ENCODE data around the gene ZNF106. TPM values are rescaled to one million over a fixed set of nuclear protein-coding genes. Genes with fewer than 3 reads are reported as not detected.

The ZNF106 gene
- total and polyA plus RNA-seq, 2 of the 4 experiments (the other 2 are of a cell fraction), result 19.2 to 87.5 TPM

DNA sequence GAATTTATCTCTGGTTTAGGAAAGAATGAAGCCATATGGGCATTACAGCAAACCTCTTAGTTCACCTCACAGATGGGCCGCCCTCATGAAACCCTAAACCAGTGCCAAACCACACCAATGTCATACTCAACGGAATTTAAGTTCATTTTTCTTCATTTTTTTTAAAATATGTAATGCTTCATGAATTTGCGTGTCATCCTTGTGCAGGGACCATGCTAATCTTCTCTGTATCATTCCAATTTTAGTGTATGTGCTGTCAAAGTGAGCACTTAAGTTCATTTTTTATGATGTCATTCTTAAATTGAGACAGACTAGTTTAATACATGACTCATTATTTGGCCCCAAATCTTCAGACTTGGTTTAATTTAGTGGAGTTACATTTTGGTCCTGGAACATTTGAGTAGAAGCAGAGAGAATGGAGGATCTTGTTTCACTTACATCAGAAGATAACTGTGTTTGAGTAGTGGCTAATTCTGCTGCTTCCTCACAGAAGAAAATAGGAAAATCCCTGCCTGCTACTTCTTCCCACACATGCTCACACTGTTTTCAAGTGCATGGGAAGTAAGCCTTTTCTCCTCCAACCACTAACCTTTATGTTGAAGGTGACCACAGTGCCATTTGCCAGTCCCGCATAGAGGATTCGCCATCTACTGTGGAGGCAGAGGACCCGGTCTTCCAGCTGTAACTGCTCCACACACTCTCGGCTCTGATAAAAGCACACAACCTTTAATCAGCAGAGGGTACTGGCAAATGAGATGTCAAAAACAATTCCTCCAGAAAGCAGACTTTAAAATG lies 63.3 kb downstream of the ZNF106 start (continued):
- TF ChIP-seq, protein P1, sequence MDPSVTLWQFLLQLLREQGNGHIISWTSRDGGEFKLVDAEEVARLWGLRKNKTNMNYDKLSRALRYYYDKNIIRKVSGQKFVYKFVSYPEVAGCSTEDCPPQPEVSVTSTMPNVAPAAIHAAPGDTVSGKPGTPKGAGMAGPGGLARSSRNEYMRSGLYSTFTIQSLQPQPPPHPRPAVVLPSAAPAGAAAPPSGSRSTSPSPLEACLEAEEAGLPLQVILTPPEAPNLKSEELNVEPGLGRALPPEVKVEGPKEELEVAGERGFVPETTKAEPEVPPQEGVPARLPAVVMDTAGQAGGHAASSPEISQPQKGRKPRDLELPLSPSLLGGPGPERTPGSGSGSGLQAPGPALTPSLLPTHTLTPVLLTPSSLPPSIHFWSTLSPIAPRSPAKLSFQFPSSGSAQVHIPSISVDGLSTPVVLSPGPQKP (IDR thresholded peaks at IDR 0.05; ENCODE audit: borderline replicate concordance, low read depth, low read length), result no peak

DNA sequence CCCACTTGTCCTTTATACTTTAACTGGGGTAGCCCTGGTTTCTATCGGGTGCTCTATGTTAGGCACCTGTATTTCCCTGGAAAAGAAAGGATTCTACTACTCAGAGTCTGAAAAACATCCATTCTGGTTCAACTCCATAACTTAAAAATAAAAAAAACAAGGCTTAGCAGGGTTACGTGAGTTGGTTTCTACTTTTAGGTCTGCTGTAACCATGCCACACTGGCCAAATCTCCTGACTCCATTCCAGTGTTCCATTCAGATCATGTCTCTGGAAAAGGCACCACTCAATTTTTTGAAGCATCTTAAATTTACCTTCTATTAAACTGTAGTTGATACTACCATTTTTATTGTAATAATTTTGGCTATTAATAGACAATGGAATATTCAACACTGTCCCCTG lies 69.6 kb downstream of the ZNF106 start:
- DNase-seq, result no peak
- intact Hi-C loops (cut with micrococcal nuclease) (no loop called here), dilution Hi-C loops (cut with HindIII; ENCODE audit: low sequenced_read_pairs, unreplicated experiment) (no loop called here), in situ Hi-C loops (cut with MboI; ENCODE audit: low sequenced_read_pairs) (no loop called here)
- Histone ChIP-seq H4K20me1 (ENCODE audit: insufficient read depth, low read length) (no peaks in the 10 kb centered on the region), H3K18ac (ENCODE audit: low read depth, low read length) (no peak overlapping the region), H2BK5ac (ENCODE audit: low read depth, low read length, poor library complexity, severe bottlenecking) (no peak overlapping the region), H2BK20ac (ENCODE audit: low read depth, low read length) (no peak overlapping the region), H2AK5ac (ENCODE audit: low read depth, low read length) (no peak overlapping the region), H3K4me1 (ENCODE audit: control insufficient read depth, insufficient read depth, low read length) (no peaks in the 10 kb centered on the region), H2BK15ac (ENCODE audit: low read depth, low read length) (no peak overlapping the region), H3K14ac (replicated peaks; ENCODE audit: low read depth, low read length) (no peak overlapping the region), H3K27ac (ENCODE audit: insufficient read depth, low read length) (no peak overlapping the region), H2BK120ac (ENCODE audit: low read depth, low read length) (no peak overlapping the region), H3K9me3 (ENCODE audit: control insufficient read depth, insufficient read depth, low read length) (no peaks in the 10 kb centered on the region), H3K36me3 (ENCODE audit: control insufficient read depth, insufficient read depth, low read length) (peaks cover 40% of the 10 kb centered on the region), H3K9me1 (ENCODE audit: insufficient read depth, low read length) (no peaks in the 10 kb centered on the region), H2AK9ac (replicated peaks; ENCODE audit: low read depth, low read length, poor library complexity) (no peak overlapping the region), H3K23ac (ENCODE audit: low read depth, low read length) (no peak overlapping the region), H2AFZ (replicated peaks; ENCODE audit: low read length, poor library complexity) (no peak overlapping the region), H4K5ac (ENCODE audit: low read depth, low read length) (no peak overlapping the region), H3K4ac (ENCODE audit: low read depth, low read length) (no peak overlapping the region), H4K8ac (ENCODE audit: low read depth in 2 of 2, low read length in 2 of 2) (no peak overlapping the region), H3K27me3 (ENCODE audit: control insufficient read depth, insufficient read depth, low read length) (no peaks in the 10 kb centered on the region), H3K4me2 (ENCODE audit: low read depth, low read length) (no peak overlapping the region), H3K4me3 (ENCODE audit: insufficient read depth, low read depth, low read length) (no peak overlapping the region), H3K79me1 (ENCODE audit: low read depth in 1 of 2, low read length in 2 of 2) (0 out of 4 replicates have a peak, but pooled peaks cover 0 to 5% of the 10 kb centered on the region in 2 experiments), H3K9ac (ENCODE audit: low read depth, low read length) (no peak overlapping the region), H3K56ac (ENCODE audit: extremely low read depth, insufficient read depth, low read length) (no peak overlapping the region), H4K91ac (ENCODE audit: insufficient read depth, low read depth, low read length) (no peak overlapping the region)
- POLR2A ChIA-PET (ENCODE audit: unreplicated experiment), result no interaction called here
- CTCF ChIA-PET, result no interaction called here
- TF ChIP-seq NFE2L2 (IDR thresholded peaks at IDR 0.05; ENCODE audit: low read depth, low read length) (no peak), FOS (IDR thresholded peaks at IDR 0.05; ENCODE audit: low read depth, low read length) (no peak), RFX5 (IDR thresholded peaks at IDR 0.05; ENCODE audit: low read depth, low read length) (no peak), BHLHE40 (IDR thresholded peaks at IDR 0.05; ENCODE audit: low read depth, low read length) (no peak), CEBPB (IDR thresholded peaks at IDR 0.05; ENCODE audit: low read depth, low read length) (no peak), POLR2A (IDR thresholded peaks at IDR 0.05; ENCODE audit: low read depth, low read length) (no peak), MAFK (IDR thresholded peaks at IDR 0.05; ENCODE audit: low read depth, low read length) (no peak)
- TF ChIP-seq, protein P2, sequence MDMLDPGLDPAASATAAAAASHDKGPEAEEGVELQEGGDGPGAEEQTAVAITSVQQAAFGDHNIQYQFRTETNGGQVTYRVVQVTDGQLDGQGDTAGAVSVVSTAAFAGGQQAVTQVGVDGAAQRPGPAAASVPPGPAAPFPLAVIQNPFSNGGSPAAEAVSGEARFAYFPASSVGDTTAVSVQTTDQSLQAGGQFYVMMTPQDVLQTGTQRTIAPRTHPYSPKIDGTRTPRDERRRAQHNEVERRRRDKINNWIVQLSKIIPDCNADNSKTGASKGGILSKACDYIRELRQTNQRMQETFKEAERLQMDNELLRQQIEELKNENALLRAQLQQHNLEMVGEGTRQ (IDR thresholded peaks at IDR 0.05; ENCODE audit: low read depth, low read length), result no peak
- WGBS, 2 experiments (ENCODE audit: extremely low coverage in 2 of 2, insufficient read length in 1 of 2), result no CpG with 5 or more reads among the region's 2 CpGs
- BruUV-seq (replicated peaks), result no TSS peak
- no peak for ATAC-seq (ENCODE audit: low read depth)
